Measurements from ENCODE around the gene SET. TPM values are rescaled to one million over a fixed set of nuclear protein-coding genes. Genes with fewer than 3 reads are reported as not detected.

SET gene
- total RNA-seq, 4 donors from 2014 or later: 112 to 226 (median 139) TPM

- DNase-seq (ENCODE audit: low spot score) (no peak), ATAC-seq (ENCODE audit: low FRiP score) (no peak)
- TF ChIP-seq CTCF (IDR thresholded peaks at IDR 0.05): no peak
Observed at GRCh38 chr9:128706045-128706444, 17.0 kb downstream of the SET start.

GRCh38 chr9:128706671-128707381 lies 17.8 kb downstream of the SET start:
- TF ChIP-seq CTCF (IDR thresholded peaks at IDR 0.05): no peak
- ATAC-seq (ENCODE audit: low FRiP score) (no peak), DNase-seq (ENCODE audit: low spot score) (no peak)

- DNase-seq (ENCODE audit: low spot score): no peak
- no peak for TF ChIP-seq CTCF (IDR thresholded peaks at IDR 0.05)
Observed at GRCh38 chr9:128707446-128707845, 18.4 kb downstream of the SET start.

DNA sequence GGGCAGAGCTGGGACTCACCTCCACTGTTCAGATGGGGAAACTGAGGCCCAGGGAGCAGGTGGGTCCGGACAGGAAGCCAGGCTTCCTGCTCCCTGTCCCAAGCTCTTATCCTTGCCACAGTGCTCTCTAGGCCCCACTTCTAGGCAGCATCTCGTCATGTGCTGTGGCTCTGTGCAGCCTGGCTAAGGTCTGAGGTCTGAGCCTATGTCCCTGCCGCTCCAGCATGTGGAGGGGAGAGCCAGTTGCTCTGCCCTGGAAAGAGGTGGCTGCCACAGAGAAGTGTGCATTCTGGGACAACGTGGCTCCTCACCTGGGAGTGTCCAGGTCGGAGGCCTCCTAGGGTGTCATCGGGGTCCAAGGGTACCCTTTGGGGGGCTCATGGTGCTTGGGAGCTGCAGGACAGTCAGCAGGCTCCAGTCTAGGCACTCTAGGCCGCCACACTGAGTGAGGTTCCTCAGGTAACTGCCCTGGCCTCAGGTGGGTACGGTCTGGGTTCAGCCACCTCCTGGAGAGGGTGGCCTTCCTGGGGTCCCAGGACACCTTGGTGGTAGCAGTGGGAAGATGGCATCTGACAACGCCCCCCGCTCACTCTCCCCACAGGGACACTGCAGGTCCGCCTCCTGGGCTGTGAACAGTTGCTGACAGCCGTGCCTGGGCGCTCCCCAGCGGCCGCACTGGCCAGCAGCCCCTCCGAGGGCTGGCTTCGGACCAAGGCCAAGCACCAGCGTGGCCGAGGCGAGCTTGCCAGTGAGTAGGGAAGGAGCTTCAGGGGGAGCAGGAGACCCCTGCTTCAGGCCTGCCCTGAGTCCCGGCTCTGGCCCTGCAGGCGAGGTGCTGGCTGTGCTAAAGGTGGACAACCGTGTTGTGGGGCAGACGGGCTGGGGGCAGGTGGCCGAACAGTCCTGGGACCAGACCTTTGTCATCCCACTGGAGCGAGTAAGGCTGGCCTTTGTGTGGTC lies 23.7 kb downstream of the SET start:
- TF ChIP-seq CTCF (IDR thresholded peaks at IDR 0.05): no peak
- no peak for DNase-seq (ENCODE audit: low spot score)
- ATAC-seq (ENCODE audit: low FRiP score): no peak

More at GRCh38 chr9:128707446-128707845, 18.4 kb downstream of the SET start:
- no peak for ATAC-seq (ENCODE audit: low FRiP score)

DNA sequence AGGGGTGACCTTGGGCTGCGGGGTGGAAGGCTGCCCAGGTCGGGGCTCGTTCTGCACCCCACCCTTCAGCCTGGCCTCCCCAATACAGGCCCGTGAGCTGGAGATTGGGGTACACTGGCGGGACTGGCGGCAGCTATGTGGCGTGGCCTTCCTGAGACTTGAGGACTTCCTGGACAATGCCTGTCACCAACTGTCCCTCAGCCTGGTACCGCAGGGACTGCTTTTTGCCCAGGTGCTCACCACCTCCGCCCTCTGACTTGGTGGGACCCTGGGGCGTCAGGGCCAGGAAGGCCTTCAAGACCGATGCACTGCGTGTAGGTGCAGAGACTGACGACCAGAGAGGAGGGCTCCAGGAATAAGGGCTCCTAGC lies 24.4 kb downstream of the SET start:
- DNase-seq (ENCODE audit: low spot score) (no peak), ATAC-seq (ENCODE audit: low FRiP score) (no peak)
- TF ChIP-seq CTCF (IDR thresholded peaks at IDR 0.05): no peak

DNA sequence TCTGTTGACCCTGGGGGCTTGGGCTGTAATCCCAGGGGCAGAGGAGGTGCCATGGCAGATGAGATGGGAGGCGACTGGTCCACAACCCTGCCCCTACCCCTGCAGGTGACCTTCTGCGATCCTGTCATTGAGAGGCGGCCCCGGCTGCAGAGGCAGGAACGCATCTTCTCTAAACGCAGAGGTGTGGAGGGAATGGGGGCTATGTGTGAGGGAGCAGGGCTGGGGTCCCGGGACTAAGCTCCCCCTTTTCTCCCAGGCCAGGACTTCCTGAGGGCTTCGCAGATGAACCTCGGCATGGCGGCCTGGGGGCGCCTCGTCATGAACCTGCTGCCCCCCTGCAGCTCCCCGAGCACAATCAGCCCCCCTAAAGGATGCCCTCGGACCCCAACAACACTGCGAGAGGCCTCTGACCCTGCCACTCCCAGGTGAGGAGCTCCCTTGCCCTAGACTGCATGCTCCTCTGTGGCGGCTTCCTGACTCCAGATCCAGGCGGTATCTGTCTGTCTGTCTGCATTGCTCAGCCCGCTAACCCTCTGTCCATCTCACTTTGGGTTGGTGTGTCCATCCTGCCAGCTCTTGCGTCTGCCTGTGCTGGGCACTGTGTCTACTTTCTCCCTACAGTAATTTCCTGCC lies 25.0 kb downstream of the SET start:
- no peak for DNase-seq (ENCODE audit: low spot score)
- ATAC-seq (ENCODE audit: low FRiP score): no peak
- TF ChIP-seq CTCF (IDR thresholded peaks at IDR 0.05): no peak
